Skin of body (tissue), 2 donors: ENCODE measurements around the gene TMEM168. TPM values are rescaled to one million over a fixed set of nuclear protein-coding genes. Genes with fewer than 3 reads are reported as not detected.
"Not testable (repeated sequence)": the region's sequence is repeated elsewhere in the genome, so short reads cannot be mapped to it uniquely, and the experiment has no call there.

Experiments
- DNase-seq: peaks from one replicate; lab custom pipeline; 2025; lab: John Stamatoyannopoulos, UW
- total RNA-seq: library from RNA; depleted of rRNA; stranded (reverse); fragments of >200 nt; gene quantifications from one replicate; pipeline ENCODE4 v1.2.3, GENCODE V29; 2014

The TMEM168 gene
- total RNA-seq, 1 donor from 2014 or later: 42.6 TPM

GRCh38 chr7:112781110-112781509, 9.1 kb downstream of the TMEM168 start:
- DNase-seq: no peak

- DNase-seq: no peak
Observed at GRCh38 chr7:112779667-112780066, 10.5 kb downstream of the TMEM168 start.

- no peak for DNase-seq
Observed at GRCh38 chr7:112777406-112777805, 12.8 kb downstream of the TMEM168 start.

GRCh38 chr7:112771166-112771565, 19.0 kb downstream of the TMEM168 start:
- DNase-seq: no peak

GRCh38 chr7:112770051-112770450, 20.1 kb downstream of the TMEM168 start:
- DNase-seq: peak; percentile 27

GRCh38 chr7:112765105-112765504, 25.1 kb downstream of the TMEM168 start:
- DNase-seq: no peak

GRCh38 chr7:112763996-112764395, 26.2 kb downstream of the TMEM168 start:
- DNase-seq: no peak

GRCh38 chr7:112763298-112763697, 26.9 kb downstream of the TMEM168 start:
- DNase-seq: no peak

- DNase-seq: no peak
Observed at GRCh38 chr7:112759905-112760304, 30.3 kb downstream of the TMEM168 start.

GRCh38 chr7:112757337-112757736, 32.9 kb downstream of the TMEM168 start:
- DNase-seq: no peak

GRCh38 chr7:112753298-112753697, 36.9 kb downstream of the TMEM168 start:
- no peak for DNase-seq

GRCh38 chr7:112752576-112752975, 37.6 kb downstream of the TMEM168 start:
- no peak for DNase-seq

GRCh38 chr7:112749775-112750174, 40.4 kb downstream of the TMEM168 start:
- DNase-seq: no peak

GRCh38 chr7:112748381-112748780, 41.8 kb downstream of the TMEM168 start:
- DNase-seq: no peak

- DNase-seq: no peak
Observed at GRCh38 chr7:112745635-112746034, 44.6 kb downstream of the TMEM168 start.

GRCh38 chr7:112744818-112745217, 45.4 kb downstream of the TMEM168 start:
- DNase-seq: no peak

- DNase-seq: no peak
Observed at GRCh38 chr7:112743811-112744210, 46.4 kb downstream of the TMEM168 start.

- no peak for DNase-seq
Observed at GRCh38 chr7:112740667-112741066, 49.5 kb downstream of the TMEM168 start.

- no peak for DNase-seq
Observed at GRCh38 chr7:112739436-112740180, 50.6 kb downstream of the TMEM168 start.

GRCh38 chr7:112735261-112735660, 54.9 kb downstream of the TMEM168 start:
- no peak for DNase-seq

GRCh38 chr7:112731324-112731723, 58.9 kb downstream of the TMEM168 start:
- not testable (repeated sequence) for DNase-seq

- DNase-seq: no peak
Observed at GRCh38 chr7:112726076-112726475, 64.1 kb downstream of the TMEM168 start.

GRCh38 chr7:112723416-112723815, 66.8 kb downstream of the TMEM168 start:
- no peak for DNase-seq

GRCh38 chr7:112721366-112721765, 68.8 kb downstream of the TMEM168 start:
- no peak for DNase-seq
